Duodenal mucosa (tissue), 2 donors: ENCODE results near the gene CBX3.
"Not testable (repeated sequence)": the region's sequence is repeated elsewhere in the genome, so short reads cannot be mapped to it uniquely, and the experiment has no call there.

Source experiments
- H3K27ac ChIP-seq: one replicate; pipeline ENCODE4 v1.7.0; 2013; ENCODE audit warnings: low read depth, low read length
- H3K27me3 ChIP-seq, 2 donors: one replicate each; pipeline ENCODE4 v1.7.0; 2013; ENCODE audit warnings: low read length in 2 of 2, control low read depth in 1 of 2; ENCODE audit not compliant: insufficient read depth in 2 of 2, control insufficient read depth in 1 of 2
- H3K36me3 ChIP-seq, 2 donors: one replicate each; pipeline ENCODE4 v1.7.0; 2013; ENCODE audit warnings: low read length in 2 of 2, control low read depth in 1 of 2; ENCODE audit not compliant: insufficient read depth in 2 of 2, control insufficient read depth in 1 of 2
- H3K4me1 ChIP-seq, 2 donors: one replicate each; pipeline ENCODE4 v1.7.0; 2013; ENCODE audit warnings: low read length in 2 of 2, control low read depth in 1 of 2; ENCODE audit not compliant: insufficient read depth in 2 of 2, control insufficient read depth in 1 of 2
- H3K4me3 ChIP-seq, 2 donors: one replicate each; pipeline ENCODE4 v1.7.0; 2013; ENCODE audit warnings: low read length in 2 of 2, low read depth in 1 of 2
- H3K9ac ChIP-seq, 2 donors: one replicate each; pipeline ENCODE4 v1.7.0; 2013; ENCODE audit warnings: low read length in 2 of 2, low read depth in 1 of 2
- H3K9me3 ChIP-seq, 2 donors: one replicate each; pipeline ENCODE4 v1.7.0; 2013; ENCODE audit warnings: low read length in 2 of 2, control low read depth in 1 of 2; ENCODE audit not compliant: control insufficient read depth in 1 of 2

Gene CBX3

GRCh38 chr7:26182283-26182682 lies 19.3 kb upstream of the CBX3 start:
- Histone ChIP-seq H3K36me3 (peaks cover 0 to 6% of the 10 kb centered on the region in 2 donors), H3K27me3 (no peaks in the 10 kb centered on the region), H3K4me3 (no peak overlapping the region), H3K9me3 (no peaks in the 10 kb centered on the region), H3K27ac (no peak overlapping the region), H3K9ac (no peak overlapping the region), H3K4me1 (peaks cover 0 to 12% of the 10 kb centered on the region in 2 donors)

GRCh38 chr7:26182706-26183105 lies 18.8 kb upstream of the CBX3 start:
- Histone ChIP-seq H3K4me3 (no peak overlapping the region), H3K9me3 (no peaks in the 10 kb centered on the region), H3K27me3 (no peaks in the 10 kb centered on the region), H3K4me1 (peaks cover 0 to 14% of the 10 kb centered on the region in 2 donors), H3K9ac (no peak overlapping the region), H3K36me3 (peaks cover 1 to 7% of the 10 kb centered on the region in 2 donors), H3K27ac (no peak overlapping the region)

- Histone ChIP-seq H3K4me1 (peaks cover 0 to 18% of the 10 kb centered on the region in 2 donors), H3K36me3 (peaks cover 10 to 16% of the 10 kb centered on the region in 2 donors), H3K9me3 (no peaks in the 10 kb centered on the region), H3K27me3 (no peaks in the 10 kb centered on the region), H3K9ac (no peak overlapping the region), H3K27ac (no peak overlapping the region), H3K4me3 (no peak overlapping the region)
Measured at GRCh38 chr7:26183545-26184280, 17.8 kb upstream of the CBX3 start.

- Histone ChIP-seq H3K36me3 (peaks cover 18 to 24% of the 10 kb centered on the region in 2 donors), H3K4me1 (peaks cover 0 to 18% of the 10 kb centered on the region in 2 donors)
- not testable (repeated sequence) for H3K9ac ChIP-seq, H3K27me3 ChIP-seq, H3K4me3 ChIP-seq, H3K27ac ChIP-seq, H3K9me3 ChIP-seq
Measured at GRCh38 chr7:26184281-26185101, 17.1 kb upstream of the CBX3 start.

- Histone ChIP-seq H3K36me3 (peaks cover 23 to 30% of the 10 kb centered on the region in 2 donors), H3K9ac (no peak overlapping the region), H3K9me3 (no peaks in the 10 kb centered on the region), H3K4me3 (no peak overlapping the region), H3K27me3 (no peaks in the 10 kb centered on the region), H3K27ac (no peak overlapping the region), H3K4me1 (peaks cover 0 to 14% of the 10 kb centered on the region in 2 donors)
Measured at GRCh38 chr7:26185131-26185843, 16.3 kb upstream of the CBX3 start.

GRCh38 chr7:26185844-26186180 lies 15.7 kb upstream of the CBX3 start:
- no peaks in the 10 kb centered on the region for H3K27me3 ChIP-seq
- no peak overlapping the region for H3K4me3 ChIP-seq
- H3K27ac ChIP-seq = no peak overlapping the region
- H3K9ac ChIP-seq = no peak overlapping the region
- peaks cover 0 to 16% of the 10 kb centered on the region in 2 donors for H3K4me1 ChIP-seq
- no peaks in the 10 kb centered on the region for H3K9me3 ChIP-seq
- peaks cover 28 to 35% of the 10 kb centered on the region in 2 donors for H3K36me3 ChIP-seq

GRCh38 chr7:26186364-26187311 lies 14.9 kb upstream of the CBX3 start:
- Histone ChIP-seq H3K36me3 (peaks cover 36 to 43% of the 10 kb centered on the region in 2 donors), H3K9ac (no peak overlapping the region), H3K4me1 (peaks cover 0 to 15% of the 10 kb centered on the region in 2 donors), H3K4me3 (no peak overlapping the region), H3K9me3 (no peaks in the 10 kb centered on the region), H3K27me3 (no peaks in the 10 kb centered on the region), H3K27ac (no peak overlapping the region)

- no peak overlapping the region for H3K27ac ChIP-seq
- no peak overlapping the region for H3K9ac ChIP-seq
- peaks cover 3 to 23% of the 10 kb centered on the region in 2 donors for H3K4me1 ChIP-seq
- H3K9me3 ChIP-seq = no peaks in the 10 kb centered on the region
- H3K4me3 ChIP-seq = no peak overlapping the region
- peaks cover 44 to 53% of the 10 kb centered on the region in 2 donors for H3K36me3 ChIP-seq
- no peaks in the 10 kb centered on the region for H3K27me3 ChIP-seq
Measured at GRCh38 chr7:26187380-26188205, 14.0 kb upstream of the CBX3 start.
